Esophagus squamous epithelium (tissue), 5 donors: ENCODE results near the gene PEX14. TPM values are rescaled to one million over a fixed set of nuclear protein-coding genes. Genes with fewer than 3 reads are reported as not detected.
A peak's percentile ranks its signal among the peaks of the same experiment; 100 is the strongest.

Source experiments
- DNase-seq: peaks from one replicate; lab custom pipeline; 2025; lab: John Stamatoyannopoulos, UW
- H3K27ac ChIP-seq, 4 donors: fragments of 200-600 bp; sonication (generic); one replicate each; pipeline ENCODE4 v1.5.1; 2016 to 2019; ENCODE audit warnings: mild to moderate bottlenecking in 1 of 4
- H3K27me3 ChIP-seq, 4 donors: fragments of 200-600 bp; sonication (generic); 1 replicate in 3 of 4; 2 replicates in 1 of 4; pipeline versions ENCODE4 v1.5.1 to v1.6.0; 2017 to 2021; ENCODE audit warnings: antibody characterized with exemption in 1 of 4
- H3K36me3 ChIP-seq, 3 donors: fragments of 200-600 bp; sonication (generic); one replicate each; pipeline ENCODE4 v1.5.1; 2016 to 2019
- H3K4me1 ChIP-seq, 3 donors: fragments of 200-600 bp; sonication (generic); one replicate each; pipeline ENCODE4 v1.5.1; 2017 to 2019
- H3K4me3 ChIP-seq, 4 donors: fragments of 200-600 bp; sonication (generic); 1 replicate in 3 of 4; 2 replicates in 1 of 4; pipeline ENCODE4 v1.5.1; 2016 to 2019; ENCODE audit warnings: mild to moderate bottlenecking in 2 of 4, moderate library complexity in 1 of 4
- H3K9me3 ChIP-seq, 3 donors: fragments of 200-600 bp; sonication (generic); one replicate each; pipeline ENCODE4 v1.5.1; 2016 to 2019
- POLR2A ChIP-seq, 4 donors: fragments of 450-650 bp; IDR thresholded peaks; one replicate each; pipeline ENCODE4 v1.6.1; 2017; ENCODE audit warnings: antibody characterized with exemption in 4 of 4, mild to moderate bottlenecking in 4 of 4, moderate library complexity in 3 of 4
- WGBS, 2 donors: methylation state at CpG; one replicate each; pipeline ENCODE4 v1.1.5; 2018; 5-methylcytosine and 5-hydroxymethylcytosine counted together
- intact Hi-C: fragments of 100-400 bp; cut with DNase I; formaldehyde crosslinking; loops from one replicate; pipeline ENCODE4 v1.15.0; 2022
- total RNA-seq, 4 donors: library from RNA; depleted of rRNA; stranded (reverse); fragments of >200 nt; gene quantifications; one replicate each; pipeline ENCODE4 v1.1.0, GENCODE V29; 2016
- TF ChIP-seq, protein P1 (sequence below), 6 experiments: fragments of 450-650 bp in 4 of 6; fragments of 200-600 bp in 2 of 6; sonication (generic) in 2 of 6; IDR thresholded peaks; one replicate each; pipeline ENCODE4 v1.5.1; 2016 to 2019; ENCODE audit warnings: antibody characterized with exemption in 6 of 6, mild to moderate bottlenecking in 4 of 6, moderate library complexity in 4 of 6
- donor health status: DM: yes; HTN: yes; CAD: no.

Gene PEX14
- total RNA-seq, 4 donors from 2014 or later, result 9.4 to 22.9 (median 15.2) TPM

DNA sequence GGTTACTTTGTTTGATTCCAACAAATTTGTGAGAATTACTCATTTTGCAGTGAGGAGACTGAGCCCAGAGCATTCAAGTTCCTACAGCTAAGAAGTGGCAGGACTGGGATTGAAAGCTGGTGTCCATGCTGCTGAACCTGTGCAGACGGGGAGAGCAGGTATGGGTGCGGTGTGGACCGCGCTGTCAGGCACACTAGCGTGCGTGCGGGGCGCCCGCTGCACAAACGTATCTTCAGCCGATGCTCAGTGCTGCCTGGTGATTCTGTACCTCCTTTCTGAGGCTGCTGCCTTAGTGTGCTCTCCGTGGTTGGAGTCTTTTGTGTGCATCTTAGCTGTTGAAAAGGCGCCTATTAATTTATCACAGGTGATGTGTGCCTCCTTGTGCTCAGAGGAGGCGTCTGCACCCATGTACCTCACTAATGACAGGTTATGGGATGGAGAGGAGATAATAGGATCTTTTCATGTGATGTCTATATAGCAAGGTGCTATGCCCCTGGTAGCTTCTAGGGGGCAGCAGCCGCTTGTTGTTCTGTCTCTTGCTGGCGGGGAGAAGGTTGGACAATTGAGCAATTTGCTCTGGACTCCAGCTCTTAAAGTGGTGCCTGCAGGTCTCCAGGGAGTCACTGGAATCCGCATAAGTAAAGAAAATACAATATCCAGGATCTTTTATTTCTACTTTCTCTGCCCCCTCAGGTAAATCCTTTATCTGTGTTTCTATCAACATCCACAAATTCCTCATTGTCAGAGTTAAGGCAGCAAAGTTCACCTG is 32.5 kb downstream of the PEX14 start:
- Histone ChIP-seq H3K27me3 (no peaks in the 10 kb centered on the region), H3K36me3 (no peaks in the 10 kb centered on the region), H3K9me3 (no peaks in the 10 kb centered on the region), H3K4me3 (no peak overlapping the region), H3K27ac (no peak overlapping the region), H3K4me1 (peaks cover 23 to 59% (median 23%) of the 10 kb centered on the region in 3 donors)
- WGBS, 2 donors, result 73 to 77% methylated on average over 13 to 14 of the region's 17 CpGs
- intact Hi-C loops, result loop anchor here (5.0 kb wide), 1 partner anchor 360 kb away; no protein-coding TSS in a partner anchor
- no peak for DNase-seq
- TF ChIP-seq, protein P1, sequence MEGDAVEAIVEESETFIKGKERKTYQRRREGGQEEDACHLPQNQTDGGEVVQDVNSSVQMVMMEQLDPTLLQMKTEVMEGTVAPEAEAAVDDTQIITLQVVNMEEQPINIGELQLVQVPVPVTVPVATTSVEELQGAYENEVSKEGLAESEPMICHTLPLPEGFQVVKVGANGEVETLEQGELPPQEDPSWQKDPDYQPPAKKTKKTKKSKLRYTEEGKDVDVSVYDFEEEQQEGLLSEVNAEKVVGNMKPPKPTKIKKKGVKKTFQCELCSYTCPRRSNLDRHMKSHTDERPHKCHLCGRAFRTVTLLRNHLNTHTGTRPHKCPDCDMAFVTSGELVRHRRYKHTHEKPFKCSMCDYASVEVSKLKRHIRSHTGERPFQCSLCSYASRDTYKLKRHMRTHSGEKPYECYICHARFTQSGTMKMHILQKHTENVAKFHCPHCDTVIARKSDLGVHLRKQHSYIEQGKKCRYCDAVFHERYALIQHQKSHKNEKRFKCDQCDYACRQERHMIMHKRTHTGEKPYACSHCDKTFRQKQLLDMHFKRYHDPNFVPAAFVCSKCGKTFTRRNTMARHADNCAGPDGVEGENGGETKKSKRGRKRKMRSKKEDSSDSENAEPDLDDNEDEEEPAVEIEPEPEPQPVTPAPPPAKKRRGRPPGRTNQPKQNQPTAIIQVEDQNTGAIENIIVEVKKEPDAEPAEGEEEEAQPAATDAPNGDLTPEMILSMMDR (IDR thresholded peaks at IDR 0.05), result peak; percentile 71 to 82 (median 76)
- TF ChIP-seq POLR2A (IDR thresholded peaks at IDR 0.05), result no peak

DNA sequence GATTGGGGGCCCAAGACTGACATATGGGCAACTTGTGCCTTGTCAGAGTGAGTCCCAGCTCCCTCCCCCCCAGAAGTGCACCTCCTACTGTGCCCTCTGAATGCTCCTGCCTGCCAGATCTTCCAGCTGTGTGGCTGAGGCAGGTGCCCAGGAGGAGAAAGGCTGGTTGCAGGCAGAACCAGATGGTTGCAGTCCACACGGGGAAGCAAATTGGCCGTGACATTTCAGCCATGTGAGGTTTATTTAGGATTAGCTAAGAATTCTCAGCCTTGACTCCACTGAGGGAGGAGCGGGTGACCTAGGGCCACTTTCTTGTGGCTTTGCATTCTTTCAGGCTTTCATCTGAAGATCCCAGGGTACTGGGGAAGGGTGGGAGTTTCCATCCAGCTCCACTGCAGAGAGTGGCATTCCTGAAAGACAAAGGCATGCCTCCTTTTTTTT is 33.8 kb downstream of the PEX14 start:
- no peak for DNase-seq
- Histone ChIP-seq H3K4me1 (peaks cover 23 to 65% (median 23%) of the 10 kb centered on the region in 3 donors), H3K27ac (no peak overlapping the region), H3K9me3 (no peaks in the 10 kb centered on the region), H3K4me3 (no peak overlapping the region), H3K36me3 (no peaks in the 10 kb centered on the region), H3K27me3 (no peaks in the 10 kb centered on the region)
- TF ChIP-seq, protein P1 (IDR thresholded peaks at IDR 0.05), result no peak
- no peak for TF ChIP-seq POLR2A (IDR thresholded peaks at IDR 0.05)
- WGBS, 2 donors, result 60 to 63% methylated on average over 1 to 3 of the region's 3 CpGs
- intact Hi-C loops, result loop anchor here (5.0 kb wide), 1 partner anchor 359 kb away; no protein-coding TSS in a partner anchor

DNA sequence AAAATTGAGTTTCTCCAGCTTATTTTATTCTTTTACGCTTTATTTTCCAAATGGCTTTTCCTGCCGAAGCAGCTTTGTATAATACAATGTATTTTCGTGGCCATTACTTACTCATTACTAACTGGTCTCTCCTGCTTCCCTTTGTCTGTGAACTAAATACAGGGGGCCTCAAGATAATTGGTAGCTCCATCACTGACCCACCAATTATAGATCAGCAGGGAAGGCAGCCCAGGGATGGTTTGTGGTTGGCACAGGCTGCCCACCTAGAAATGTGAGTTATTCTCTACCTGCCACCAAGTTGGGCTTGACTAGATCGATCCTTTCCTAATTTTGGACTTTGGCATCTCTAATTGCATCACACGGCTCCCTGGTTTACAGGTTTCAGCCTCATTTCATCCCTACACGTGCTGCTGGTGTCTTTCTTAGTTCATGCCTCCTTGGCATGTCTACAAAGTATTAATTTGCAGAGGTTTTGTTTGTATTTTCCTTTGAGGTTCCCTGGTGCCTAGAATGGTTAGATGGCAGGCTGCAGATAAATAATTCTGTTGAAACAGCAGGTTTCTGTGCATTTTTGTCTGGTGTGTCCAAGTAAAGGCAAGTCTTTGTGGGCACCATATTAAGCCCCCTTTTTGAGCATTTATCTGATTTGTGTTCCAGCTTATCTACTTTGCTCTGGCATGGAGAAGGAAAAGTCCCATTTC is 35.2 kb downstream of the PEX14 start:
- intact Hi-C loops, result loop anchor here (5.0 kb wide), 1 partner anchor 357 kb away; no protein-coding TSS in a partner anchor
- peaks cover 23 to 80% (median 23%) of the 10 kb centered on the region in 3 donors for H3K4me1 ChIP-seq
- H3K27ac ChIP-seq, result peak overlapping the region; percentile 48 to 84 (median 68)
- no peak overlapping the region for H3K4me3 ChIP-seq
- H3K9me3 ChIP-seq, result no peaks in the 10 kb centered on the region
- H3K27me3 ChIP-seq, result no peaks in the 10 kb centered on the region
- H3K36me3 ChIP-seq, result no peaks in the 10 kb centered on the region
- WGBS, 2 donors, result 59 to 61% methylated on average over 6 of the region's 6 CpGs
- TF ChIP-seq, protein P1 (IDR thresholded peaks at IDR 0.05), result no peak
- TF ChIP-seq POLR2A (IDR thresholded peaks at IDR 0.05), result no peak
- no peak for DNase-seq

DNA sequence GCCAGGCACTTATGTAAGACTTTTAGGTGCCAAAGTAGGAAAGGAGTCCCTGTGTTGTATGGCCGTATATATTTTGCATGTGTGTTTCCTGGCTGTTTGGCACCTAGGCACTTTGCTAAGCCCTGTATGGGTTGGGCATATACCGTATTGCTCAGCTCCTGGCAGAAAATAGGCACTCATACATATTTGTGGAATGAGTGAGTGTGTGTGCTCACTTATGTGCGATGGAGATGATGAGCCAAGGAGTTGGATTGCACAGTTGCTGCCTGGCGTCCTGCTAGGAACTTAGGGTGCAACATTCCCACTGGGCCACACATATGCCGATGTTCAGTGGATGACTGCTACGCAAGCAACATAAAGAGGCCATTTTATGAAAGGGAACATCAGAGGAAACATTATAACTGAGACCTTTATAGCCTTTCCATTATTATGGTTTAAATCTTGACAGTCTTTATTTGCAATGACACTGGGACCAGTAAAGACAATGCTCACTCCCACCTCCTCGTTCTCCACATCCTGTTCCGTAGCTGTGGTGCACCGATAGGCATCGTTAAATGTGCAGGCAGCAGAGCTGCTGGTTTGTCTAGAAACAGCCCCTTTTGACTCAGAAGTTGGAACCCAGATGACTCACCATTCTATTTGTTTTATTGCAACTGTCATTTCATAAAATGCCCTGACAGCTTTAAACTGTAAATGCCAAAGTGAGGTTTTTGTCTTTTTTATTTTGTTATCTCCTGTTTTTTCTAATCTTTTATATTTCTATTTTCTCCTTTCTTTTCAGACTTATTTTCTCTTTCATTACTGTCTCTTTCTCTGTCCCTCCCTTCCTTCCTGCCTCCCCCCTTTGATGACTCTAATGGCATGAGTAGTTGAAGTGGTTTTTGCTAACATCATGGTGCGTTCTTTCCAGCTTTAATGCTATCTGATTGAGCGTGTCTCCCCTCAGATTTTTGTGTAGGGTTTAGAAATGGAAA is 36.1 kb downstream of the PEX14 start:
- intact Hi-C loops, result no loop called here
- no peaks in the 10 kb centered on the region for H3K27me3 ChIP-seq
- peak overlapping the region; percentile 48 to 84 (median 68) for H3K27ac ChIP-seq
- DNase-seq, result no peak
- H3K9me3 ChIP-seq, result no peaks in the 10 kb centered on the region
- no peak for TF ChIP-seq POLR2A (IDR thresholded peaks at IDR 0.05)
- TF ChIP-seq, protein P1 (IDR thresholded peaks at IDR 0.05), result no peak
- no peaks in the 10 kb centered on the region for H3K36me3 ChIP-seq
- peak overlapping the region in 3 of 4 donors; percentile 0 to 35 (median 17) for H3K4me3 ChIP-seq
- WGBS, 2 donors, result 13 to 14% methylated on average over 12 of the region's 12 CpGs
- peaks cover 23 to 88% (median 26%) of the 10 kb centered on the region in 3 donors for H3K4me1 ChIP-seq
